ENCODE measurements around the gene CFAP251.

DNA sequence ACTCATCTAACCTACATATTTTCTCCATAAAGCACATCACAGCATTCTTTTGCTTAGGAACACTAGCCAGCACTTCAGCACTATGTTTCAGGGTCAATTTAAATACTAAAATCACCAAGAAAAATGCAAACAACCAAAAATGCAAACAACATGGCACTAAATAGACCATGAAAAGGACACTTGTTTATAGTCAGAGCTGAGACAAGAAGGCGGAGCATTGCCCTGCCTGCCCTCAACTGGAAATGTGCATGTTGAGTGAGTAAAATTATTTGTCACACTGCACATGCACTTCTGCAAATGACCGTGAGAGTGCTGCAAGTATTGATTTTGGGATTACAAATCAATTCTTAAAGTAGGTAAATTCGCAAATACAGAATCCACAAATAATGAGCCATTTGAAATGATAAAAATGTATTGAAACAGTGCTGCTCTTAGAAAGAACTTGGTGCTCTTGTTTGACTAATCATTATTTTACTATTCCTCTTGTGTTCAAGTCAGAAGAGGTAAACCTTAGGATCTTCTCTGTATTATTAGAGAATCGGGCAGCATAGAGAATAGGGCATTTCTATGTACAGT lies 34.8 kb downstream of the CFAP251 start:
- TF ChIP-seq, protein P1, sequence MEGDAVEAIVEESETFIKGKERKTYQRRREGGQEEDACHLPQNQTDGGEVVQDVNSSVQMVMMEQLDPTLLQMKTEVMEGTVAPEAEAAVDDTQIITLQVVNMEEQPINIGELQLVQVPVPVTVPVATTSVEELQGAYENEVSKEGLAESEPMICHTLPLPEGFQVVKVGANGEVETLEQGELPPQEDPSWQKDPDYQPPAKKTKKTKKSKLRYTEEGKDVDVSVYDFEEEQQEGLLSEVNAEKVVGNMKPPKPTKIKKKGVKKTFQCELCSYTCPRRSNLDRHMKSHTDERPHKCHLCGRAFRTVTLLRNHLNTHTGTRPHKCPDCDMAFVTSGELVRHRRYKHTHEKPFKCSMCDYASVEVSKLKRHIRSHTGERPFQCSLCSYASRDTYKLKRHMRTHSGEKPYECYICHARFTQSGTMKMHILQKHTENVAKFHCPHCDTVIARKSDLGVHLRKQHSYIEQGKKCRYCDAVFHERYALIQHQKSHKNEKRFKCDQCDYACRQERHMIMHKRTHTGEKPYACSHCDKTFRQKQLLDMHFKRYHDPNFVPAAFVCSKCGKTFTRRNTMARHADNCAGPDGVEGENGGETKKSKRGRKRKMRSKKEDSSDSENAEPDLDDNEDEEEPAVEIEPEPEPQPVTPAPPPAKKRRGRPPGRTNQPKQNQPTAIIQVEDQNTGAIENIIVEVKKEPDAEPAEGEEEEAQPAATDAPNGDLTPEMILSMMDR (IDR thresholded peaks at IDR 0.05; ENCODE audit: insufficient read depth, low read depth, low read length): no peak
- TF ChIP-seq EZH2 (IDR thresholded peaks at IDR 0.05; ENCODE audit: insufficient read depth, low read length): no peak

Measured in astrocyte (in vitro differentiated cells and primary cell).